ENCODE measurements around the gene POLR3GL. TPM values are rescaled to one million over a fixed set of nuclear protein-coding genes. Genes with fewer than 3 reads are reported as not detected.

The POLR3GL gene
- total RNA-seq, 1 experiment from 2014 or later: 10.6 TPM

DNA sequence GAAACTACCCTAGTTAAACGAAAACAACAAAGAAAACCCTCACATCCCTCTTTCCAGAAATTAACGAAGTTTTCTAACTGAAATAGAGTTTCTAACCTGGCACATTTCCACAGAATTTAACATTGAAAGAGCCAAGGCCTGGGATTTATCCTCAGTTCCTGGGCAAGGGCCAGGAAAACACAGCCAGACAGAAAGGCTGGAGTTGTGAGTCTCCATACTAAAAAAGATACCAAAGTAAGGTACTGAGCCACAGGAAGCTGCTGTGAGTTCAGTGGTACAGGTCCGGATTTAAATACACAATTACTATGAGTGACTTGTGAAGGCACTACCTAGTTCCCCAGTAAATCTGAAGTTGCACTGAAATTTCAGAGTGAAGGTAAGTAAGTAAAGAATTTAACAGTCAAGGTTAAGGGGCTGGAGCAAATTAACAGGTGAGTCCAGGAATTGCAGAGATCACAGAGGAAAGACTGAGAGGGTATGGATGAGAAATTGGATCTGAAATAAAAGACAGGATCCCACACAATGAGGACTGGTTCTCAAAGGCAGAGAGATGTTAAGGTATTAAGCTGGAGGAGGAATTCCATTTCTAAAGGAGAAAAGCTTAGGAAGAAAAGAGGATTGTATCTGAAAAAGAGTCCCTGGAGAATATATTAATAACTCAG, 7.6 kb upstream of the POLR3GL start:
- no peak overlapping the region for H3K4me3 ChIP-seq
- H3K27me3 ChIP-seq (ENCODE audit: insufficient read depth, low read depth): peaks cover 53% of the 10 kb centered on the region
- POLR2A ChIA-PET (ENCODE audit: unreplicated experiment): no interaction called here
- BruUV-seq (replicated peaks): no TSS peak
- no peak for DNase-seq
- H3K9me3 ChIP-seq (ENCODE audit: insufficient read depth, low read depth): no peaks in the 10 kb centered on the region
- H3K4me1 ChIP-seq (replicated peaks; ENCODE audit: insufficient read depth): peaks cover 6% of the 10 kb centered on the region
- H3K9me2 ChIP-seq (ENCODE audit: insufficient read depth): no peaks in the 10 kb centered on the region
- H4K20me1 ChIP-seq (ENCODE audit: insufficient read depth): no peaks in the 10 kb centered on the region
- TF ChIP-seq, protein P1, sequence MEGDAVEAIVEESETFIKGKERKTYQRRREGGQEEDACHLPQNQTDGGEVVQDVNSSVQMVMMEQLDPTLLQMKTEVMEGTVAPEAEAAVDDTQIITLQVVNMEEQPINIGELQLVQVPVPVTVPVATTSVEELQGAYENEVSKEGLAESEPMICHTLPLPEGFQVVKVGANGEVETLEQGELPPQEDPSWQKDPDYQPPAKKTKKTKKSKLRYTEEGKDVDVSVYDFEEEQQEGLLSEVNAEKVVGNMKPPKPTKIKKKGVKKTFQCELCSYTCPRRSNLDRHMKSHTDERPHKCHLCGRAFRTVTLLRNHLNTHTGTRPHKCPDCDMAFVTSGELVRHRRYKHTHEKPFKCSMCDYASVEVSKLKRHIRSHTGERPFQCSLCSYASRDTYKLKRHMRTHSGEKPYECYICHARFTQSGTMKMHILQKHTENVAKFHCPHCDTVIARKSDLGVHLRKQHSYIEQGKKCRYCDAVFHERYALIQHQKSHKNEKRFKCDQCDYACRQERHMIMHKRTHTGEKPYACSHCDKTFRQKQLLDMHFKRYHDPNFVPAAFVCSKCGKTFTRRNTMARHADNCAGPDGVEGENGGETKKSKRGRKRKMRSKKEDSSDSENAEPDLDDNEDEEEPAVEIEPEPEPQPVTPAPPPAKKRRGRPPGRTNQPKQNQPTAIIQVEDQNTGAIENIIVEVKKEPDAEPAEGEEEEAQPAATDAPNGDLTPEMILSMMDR (conservative IDR thresholded peaks at IDR 0.05): no peak
- no peak for TF ChIP-seq EZH2 (IDR thresholded peaks at IDR 0.05; ENCODE audit: low read depth)
- no peaks in the 10 kb centered on the region for H3K36me3 ChIP-seq (ENCODE audit: low read depth)
- CTCF ChIA-PET: no interaction called here
- H3K79me2 ChIP-seq (ENCODE audit: low read depth): no peaks in the 10 kb centered on the region
- no peak overlapping the region for H2AFZ ChIP-seq
- intact Hi-C loops (cut with micrococcal nuclease; ENCODE audit: unreplicated experiment): no loop called here
- peak overlapping the region; percentile 82; the same call in 1 of the 2 replicates for H3K4me2 ChIP-seq
- H3F3A ChIP-seq (ENCODE audit: insufficient read depth, low read depth): 0 out of 2 replicates have a peak, but pooled peaks cover 7% of the 10 kb centered on the region
- no peak overlapping the region for H3K27ac ChIP-seq

DNA sequence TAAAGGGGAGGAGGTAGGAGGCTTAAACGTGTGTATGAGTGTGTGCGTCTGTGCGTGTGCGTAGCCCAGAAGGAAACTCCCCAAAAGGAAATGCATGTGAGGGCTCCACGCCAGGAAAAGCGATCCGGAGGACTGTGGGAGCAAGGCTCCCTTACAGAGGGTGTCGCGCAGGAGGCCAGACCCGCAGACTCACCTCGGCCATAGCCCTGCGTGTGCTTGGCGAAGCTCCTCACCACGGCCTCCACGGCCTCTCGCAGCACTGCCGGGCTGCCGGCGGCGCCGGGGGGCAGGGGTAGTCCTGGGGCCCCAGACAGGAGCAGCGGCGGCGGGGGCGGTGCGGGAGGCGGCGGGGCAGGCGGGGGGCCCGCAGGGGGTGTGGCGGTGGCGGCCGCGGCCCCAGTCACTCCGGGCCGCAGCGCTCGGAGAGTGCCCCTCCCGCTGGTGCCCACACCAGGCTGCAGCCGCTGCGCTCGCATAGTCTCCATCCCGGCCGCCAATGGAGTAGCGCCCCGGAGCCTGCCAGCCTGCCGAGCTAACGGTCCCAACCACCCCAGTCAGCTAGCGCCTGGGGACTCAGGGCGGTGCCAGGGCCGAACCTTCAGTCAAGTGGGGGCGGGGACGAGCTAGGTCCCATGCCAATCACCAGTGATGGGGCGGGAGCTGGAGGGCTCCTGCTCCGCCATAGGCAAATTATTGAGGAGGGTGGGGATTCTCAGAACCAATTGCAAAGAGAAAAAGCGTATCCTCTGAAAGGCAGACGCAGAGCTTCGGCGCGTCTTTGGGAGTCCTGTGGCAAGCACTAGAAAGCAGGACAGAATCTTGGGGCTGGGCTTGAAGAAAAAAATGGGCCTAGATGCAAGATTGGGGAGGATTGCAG, 6.8 kb upstream of the POLR3GL start, which contains the start of gene LIX1L:
TSS of gene LIX1L (minus strand) at position 575 of the 877 bp plus-strand sequence. CDS start at position 485, 90 bp downstream.
- peaks cover 8% of the 10 kb centered on the region for H3F3A ChIP-seq (ENCODE audit: insufficient read depth, low read depth)
- H3K27ac ChIP-seq: no peak within 1 kb of the TSS
- intact Hi-C loops (cut with micrococcal nuclease; ENCODE audit: unreplicated experiment): no loop called here
- no peaks in the 10 kb centered on the region for H3K36me3 ChIP-seq (ENCODE audit: low read depth)
- no peaks in the 10 kb centered on the region for H3K9me2 ChIP-seq (ENCODE audit: insufficient read depth)
- peak; percentile 85 to 91 for DNase-seq
- no TSS peak for BruUV-seq (replicated peaks)
- no peak for TF ChIP-seq EZH2 (IDR thresholded peaks at IDR 0.05; ENCODE audit: low read depth)
- TF ChIP-seq, protein P1 (conservative IDR thresholded peaks at IDR 0.05): no peak
- peak within 1 kb of the TSS; percentile 82 for H3K4me2 ChIP-seq
- ChIA-PET POLR2A (ENCODE audit: unreplicated experiment) (interaction anchor here (0.6 to 0.7 kb wide), 5 partner anchors 11 to 52 kb away, joined by 3 to 7 read pairs (median 4); partner anchors contain the start of gene PEX11B), CTCF (interaction anchor here (0.9 to 1.1 kb wide), 2 partner anchors 30 to 66 kb away, joined by 3 to 4 read pairs; partner anchors contain the start of gene RBM8A)
- no peaks in the 10 kb centered on the region for H3K79me2 ChIP-seq (ENCODE audit: low read depth)
- peaks cover 12% of the 10 kb centered on the region for H3K4me1 ChIP-seq (replicated peaks; ENCODE audit: insufficient read depth)
- no peaks in the 10 kb centered on the region for H3K9me3 ChIP-seq (ENCODE audit: insufficient read depth, low read depth)
- peak within 1 kb of the TSS; percentile 37; the same call in 1 of the 2 replicates for H3K4me3 ChIP-seq
- peak within 1 kb of the TSS; percentile 5; the same call in 1 of the 2 replicates for H2AFZ ChIP-seq
- no peaks in the 10 kb centered on the region for H4K20me1 ChIP-seq (ENCODE audit: insufficient read depth)
- H3K27me3 ChIP-seq (ENCODE audit: insufficient read depth, low read depth): peaks cover 53% of the 10 kb centered on the region

DNA sequence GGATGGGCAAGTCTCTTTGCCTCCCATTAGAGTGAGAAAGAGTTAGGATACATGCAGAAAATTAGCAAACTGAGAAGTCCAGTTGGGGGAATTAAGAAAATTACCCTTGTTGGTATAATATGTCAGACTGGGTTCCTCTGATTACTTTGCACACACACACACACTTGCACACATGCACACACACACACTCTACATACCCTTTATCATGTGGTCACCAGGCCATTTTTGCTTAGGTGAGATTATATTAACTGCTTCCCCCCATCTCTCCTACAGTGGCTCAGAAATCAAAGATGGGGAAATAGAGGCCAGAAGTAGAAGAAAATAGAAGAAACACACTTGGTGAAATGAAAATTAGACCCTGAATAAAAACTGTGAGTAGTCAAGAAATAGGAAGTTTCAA, 5.8 kb upstream of the POLR3GL start:
- CTCF ChIA-PET: interaction anchor here (0.9 kb wide), 1 partner anchor 31 kb away, joined by 3 read pairs; the partner anchor contains the start of gene RBM8A
- H2AFZ ChIP-seq: no peak overlapping the region

More for the DNA sequence above, 5.8 kb upstream of the POLR3GL start:
- no peaks in the 10 kb centered on the region for H3K9me3 ChIP-seq (ENCODE audit: insufficient read depth, low read depth)
- POLR2A ChIA-PET (ENCODE audit: unreplicated experiment): no interaction called here
- H3K79me2 ChIP-seq (ENCODE audit: low read depth): no peaks in the 10 kb centered on the region
- H3F3A ChIP-seq (ENCODE audit: insufficient read depth, low read depth): peaks cover 19% of the 10 kb centered on the region
- no peak overlapping the region for H3K4me3 ChIP-seq
- TF ChIP-seq, protein P1 (conservative IDR thresholded peaks at IDR 0.05): no peak
- no peak for TF ChIP-seq EZH2 (IDR thresholded peaks at IDR 0.05; ENCODE audit: low read depth)
- no peak overlapping the region for H3K27ac ChIP-seq
- peak overlapping the region; percentile 82; the same call in 1 of the 2 replicates for H3K4me2 ChIP-seq
- H3K4me1 ChIP-seq (replicated peaks; ENCODE audit: insufficient read depth): peaks cover 23% of the 10 kb centered on the region
- H3K9me2 ChIP-seq (ENCODE audit: insufficient read depth): no peaks in the 10 kb centered on the region
- peaks cover 52% of the 10 kb centered on the region for H3K27me3 ChIP-seq (ENCODE audit: insufficient read depth, low read depth)
- H4K20me1 ChIP-seq (ENCODE audit: insufficient read depth): no peaks in the 10 kb centered on the region
- BruUV-seq (replicated peaks): no TSS peak
- no peak for DNase-seq
- no peaks in the 10 kb centered on the region for H3K36me3 ChIP-seq (ENCODE audit: low read depth)
- intact Hi-C loops (cut with micrococcal nuclease; ENCODE audit: unreplicated experiment): no loop called here

Measured in PC-9 (cell line).